Neutrophil (primary cell): ENCODE results near the gene BEND4.
A peak's percentile ranks its signal among the peaks of the same experiment; 100 is the strongest.
"Not testable (repeated sequence)": the region's sequence is repeated elsewhere in the genome, so short reads cannot be mapped to it uniquely, and the experiment has no call there.

ENCODE experiments used
- H3K27ac ChIP-seq: fragments of 200-600 bp; sonication (generic); 2 replicates; pipeline ENCODE4 v1.5.1; 2016; ENCODE audit warnings: mild to moderate bottlenecking, moderate library complexity
- H3K27me3 ChIP-seq: fragments of 200-600 bp; sonication (generic); 2 replicates; pipeline ENCODE4 v1.6.0; 2016; ENCODE audit warnings: mild to moderate bottlenecking
- H3K36me3 ChIP-seq: fragments of 200-600 bp; sonication (generic); 2 replicates; pipeline ENCODE4 v1.5.1; 2017
- H3K4me1 ChIP-seq, 2 experiments: fragments of 200-600 bp in 1 of 2; sonication (generic) in 1 of 2; 1 replicate in 1 of 2; 2 replicates in 1 of 2; pipeline versions ENCODE4 v1.5.1 to v1.6.1; 2013 to 2016; ENCODE audit warnings: low read depth in 1 of 2, low read length in 1 of 2, mild to moderate bottlenecking in 1 of 2, moderate library complexity in 1 of 2; ENCODE audit not compliant: control insufficient read depth in 1 of 2, insufficient read depth in 1 of 2
- H3K4me3 ChIP-seq, 2 experiments: fragments of 200-600 bp in 1 of 2; sonication (generic) in 1 of 2; 1 replicate in 1 of 2; 2 replicates in 1 of 2; pipeline ENCODE4 v1.5.1; 2013 to 2016; ENCODE audit warnings: low read depth in 1 of 2, low read length in 1 of 2, mild to moderate bottlenecking in 1 of 2, moderate library complexity in 1 of 2
- H3K9me3 ChIP-seq: fragments of 200-600 bp; sonication (generic); 2 replicates; pipeline ENCODE4 v1.5.1; 2016
- TF ChIP-seq, protein P1 (sequence below): fragments of 200-600 bp; sonication (generic); IDR thresholded peaks from 2 replicates; pipeline ENCODE4 v1.5.1; 2016; ENCODE audit warnings: antibody characterized with exemption

Gene BEND4

DNA sequence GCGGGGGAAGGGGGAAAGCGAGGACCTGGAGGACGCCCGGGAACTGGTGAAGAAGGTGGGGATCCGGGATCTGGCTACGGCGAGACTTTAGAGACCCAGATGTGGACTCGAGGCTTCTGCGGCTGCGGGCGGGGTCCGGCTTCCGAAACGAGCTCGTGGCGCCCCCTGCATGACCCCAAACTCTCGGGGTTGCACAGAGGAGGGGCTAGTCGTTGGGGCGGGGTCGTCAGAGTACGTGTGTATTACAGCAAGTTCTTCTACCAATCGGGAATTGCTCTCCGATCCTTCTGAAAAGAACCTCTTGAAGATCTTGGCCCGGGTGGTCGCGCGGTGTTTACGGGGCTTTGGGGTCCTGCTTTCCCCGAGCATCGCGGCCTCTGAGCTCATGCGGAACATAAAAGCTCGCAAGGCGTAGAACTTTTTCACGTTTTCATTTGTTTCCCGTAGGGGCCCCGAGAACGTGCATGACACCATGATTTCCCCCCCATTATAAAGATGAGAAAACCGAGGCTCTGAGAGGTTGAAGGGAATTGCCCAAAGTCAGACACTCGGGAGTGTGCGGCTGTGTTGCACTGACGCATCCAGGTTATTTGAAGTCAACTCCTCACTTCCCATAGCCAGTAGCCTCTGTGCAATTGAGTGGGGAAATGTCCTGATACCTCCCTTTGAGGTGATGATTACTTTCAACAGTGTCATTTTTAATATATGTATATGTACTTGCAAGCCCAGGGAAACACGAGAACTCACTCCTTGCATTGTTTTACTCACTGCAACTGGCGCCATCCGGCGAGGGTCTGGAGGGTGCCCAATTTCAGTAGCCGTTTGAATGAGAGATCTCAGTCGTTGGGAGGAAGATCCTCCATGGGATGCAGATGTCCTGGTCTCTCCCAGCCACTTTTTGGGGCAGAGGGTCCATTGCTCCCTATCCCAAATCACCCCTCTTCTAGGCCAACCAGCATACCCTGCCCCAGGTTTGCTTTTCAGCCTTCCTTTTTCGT is at the start of gene BEND4:
Gene BEND4, minus strand, starts transcription at position 149 of the 998 bp plus-strand sequence. CDS start 512 bp downstream, outside the sequence.
- peaks cover 84% of the 10 kb centered on the region for H3K27me3 ChIP-seq
- peak within 1 kb of the TSS in 1 of 2 experiments; percentile 45 for H3K4me3 ChIP-seq
- no peak within 1 kb of the TSS for H3K27ac ChIP-seq
- H3K4me1 ChIP-seq, result peaks cover 3 to 21% of the 10 kb centered on the region in 2 experiments
- TF ChIP-seq, protein P1, sequence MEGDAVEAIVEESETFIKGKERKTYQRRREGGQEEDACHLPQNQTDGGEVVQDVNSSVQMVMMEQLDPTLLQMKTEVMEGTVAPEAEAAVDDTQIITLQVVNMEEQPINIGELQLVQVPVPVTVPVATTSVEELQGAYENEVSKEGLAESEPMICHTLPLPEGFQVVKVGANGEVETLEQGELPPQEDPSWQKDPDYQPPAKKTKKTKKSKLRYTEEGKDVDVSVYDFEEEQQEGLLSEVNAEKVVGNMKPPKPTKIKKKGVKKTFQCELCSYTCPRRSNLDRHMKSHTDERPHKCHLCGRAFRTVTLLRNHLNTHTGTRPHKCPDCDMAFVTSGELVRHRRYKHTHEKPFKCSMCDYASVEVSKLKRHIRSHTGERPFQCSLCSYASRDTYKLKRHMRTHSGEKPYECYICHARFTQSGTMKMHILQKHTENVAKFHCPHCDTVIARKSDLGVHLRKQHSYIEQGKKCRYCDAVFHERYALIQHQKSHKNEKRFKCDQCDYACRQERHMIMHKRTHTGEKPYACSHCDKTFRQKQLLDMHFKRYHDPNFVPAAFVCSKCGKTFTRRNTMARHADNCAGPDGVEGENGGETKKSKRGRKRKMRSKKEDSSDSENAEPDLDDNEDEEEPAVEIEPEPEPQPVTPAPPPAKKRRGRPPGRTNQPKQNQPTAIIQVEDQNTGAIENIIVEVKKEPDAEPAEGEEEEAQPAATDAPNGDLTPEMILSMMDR, result no peak
- H3K36me3 ChIP-seq, result no peaks in the 10 kb centered on the region
- no peaks in the 10 kb centered on the region for H3K9me3 ChIP-seq

DNA sequence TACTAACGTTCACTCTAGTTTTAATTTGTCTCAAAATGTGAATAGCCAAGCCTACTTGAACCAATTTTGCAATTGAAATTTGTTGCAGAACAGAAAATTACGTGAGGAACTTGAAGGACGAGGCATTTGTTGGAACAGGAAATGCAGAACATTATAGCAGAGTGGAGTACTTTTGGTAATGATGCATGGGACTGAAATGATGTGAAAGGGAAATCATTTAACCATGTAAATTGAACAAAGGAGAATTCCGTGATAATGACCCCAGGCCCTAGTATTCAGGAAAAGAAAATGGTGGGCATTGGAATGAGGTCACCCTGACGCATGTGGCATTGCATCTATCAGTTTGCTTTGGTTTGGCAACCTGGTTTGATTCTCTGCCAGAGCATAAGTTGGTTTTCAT is 44.9 kb upstream of the BEND4 start:
- Histone ChIP-seq H3K36me3 (no peaks in the 10 kb centered on the region), H3K4me3 (no peak overlapping the region), H3K4me1 (no peaks in the 10 kb centered on the region), H3K27me3 (no peaks in the 10 kb centered on the region), H3K27ac (no peak overlapping the region), H3K9me3 (no peaks in the 10 kb centered on the region)
- TF ChIP-seq, protein P1, result no peak

DNA sequence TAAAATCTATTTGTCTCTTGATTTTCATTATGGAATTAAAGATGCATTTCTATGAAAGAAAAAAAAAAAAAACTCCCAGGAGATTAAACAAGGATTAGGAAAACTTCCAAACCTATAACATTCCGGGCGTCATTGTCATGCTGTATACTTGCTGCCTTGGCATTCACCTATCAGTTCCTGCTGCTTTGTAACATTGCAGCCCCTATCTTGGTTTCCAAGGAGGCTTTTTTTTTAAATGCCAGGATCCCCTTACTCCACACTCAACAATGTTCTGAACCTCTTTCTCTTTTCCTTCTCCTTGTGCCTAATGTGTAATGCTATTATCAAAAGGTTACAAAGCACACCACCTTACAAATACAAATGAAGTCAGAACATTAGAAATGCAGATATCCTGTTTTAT is 20.5 kb upstream of the BEND4 start:
- Histone ChIP-seq H3K4me1 (no peaks in the 10 kb centered on the region), H3K36me3 (no peaks in the 10 kb centered on the region), H3K27ac (no peak overlapping the region), H3K4me3 (no peak overlapping the region), H3K27me3 (no peaks in the 10 kb centered on the region), H3K9me3 (no peaks in the 10 kb centered on the region)
- TF ChIP-seq, protein P1, result no peak

DNA sequence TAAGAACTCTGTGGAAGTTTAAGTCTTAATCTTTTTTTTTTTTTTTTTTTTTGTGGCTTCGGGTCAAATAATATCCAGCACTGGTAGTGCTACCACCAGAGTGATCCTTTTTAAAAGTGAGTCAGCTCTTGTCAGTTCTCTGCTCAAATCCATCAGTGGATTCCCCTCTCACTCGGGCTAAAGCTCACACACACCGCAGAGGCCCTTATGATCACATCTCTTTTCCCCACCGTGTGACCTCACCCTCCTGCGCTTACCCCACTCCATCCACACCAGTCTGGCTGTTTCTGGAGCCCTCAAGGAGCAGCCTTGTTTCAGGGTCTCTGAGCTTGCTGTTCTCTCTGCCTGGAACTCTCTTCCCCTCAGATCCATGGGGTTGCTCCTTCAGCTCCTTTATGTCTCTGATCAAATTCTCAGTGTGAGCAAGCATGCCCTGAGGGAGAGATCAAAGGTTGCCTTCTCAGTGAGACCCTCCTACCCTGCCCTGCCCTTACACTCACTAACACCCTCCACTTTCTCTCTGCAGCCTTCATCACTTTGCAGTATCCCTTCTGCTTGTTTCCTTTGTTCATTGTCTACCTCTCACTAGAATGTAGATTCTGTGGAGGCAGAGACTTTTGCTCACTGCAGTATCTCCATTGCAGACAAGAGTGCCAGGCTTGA is 19.8 kb upstream of the BEND4 start:
- TF ChIP-seq, protein P1, result no peak
- Histone ChIP-seq H3K27ac (no peak overlapping the region), H3K4me1 (no peaks in the 10 kb centered on the region), H3K4me3 (no peak overlapping the region), H3K36me3 (no peaks in the 10 kb centered on the region), H3K9me3 (no peaks in the 10 kb centered on the region), H3K27me3 (no peaks in the 10 kb centered on the region)

DNA sequence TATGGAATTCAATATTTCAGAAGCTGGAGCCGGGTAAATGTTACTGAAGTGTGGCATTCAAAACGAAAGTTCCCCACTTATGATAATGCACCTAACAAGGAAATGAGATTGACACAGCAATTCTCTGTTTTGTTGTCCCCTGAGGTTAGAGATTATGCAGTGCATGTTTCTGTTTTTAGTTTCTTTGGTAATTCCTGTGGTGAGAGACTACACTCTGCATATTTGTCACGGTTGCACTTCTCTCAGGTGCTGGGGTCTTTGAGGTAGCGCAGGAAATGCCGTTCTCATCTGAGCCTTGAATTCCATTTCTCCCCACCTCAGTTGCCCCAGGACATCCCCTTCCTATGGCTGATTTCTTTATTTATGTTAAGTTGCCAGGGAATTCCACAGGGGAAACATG is 15.3 kb upstream of the BEND4 start:
- TF ChIP-seq, protein P1, result no peak
- no peaks in the 10 kb centered on the region for H3K4me1 ChIP-seq
- no peaks in the 10 kb centered on the region for H3K9me3 ChIP-seq
- H3K4me3 ChIP-seq, result no peak overlapping the region
- no peak overlapping the region for H3K27ac ChIP-seq
- no peaks in the 10 kb centered on the region for H3K36me3 ChIP-seq
- H3K27me3 ChIP-seq, result no peaks in the 10 kb centered on the region

DNA sequence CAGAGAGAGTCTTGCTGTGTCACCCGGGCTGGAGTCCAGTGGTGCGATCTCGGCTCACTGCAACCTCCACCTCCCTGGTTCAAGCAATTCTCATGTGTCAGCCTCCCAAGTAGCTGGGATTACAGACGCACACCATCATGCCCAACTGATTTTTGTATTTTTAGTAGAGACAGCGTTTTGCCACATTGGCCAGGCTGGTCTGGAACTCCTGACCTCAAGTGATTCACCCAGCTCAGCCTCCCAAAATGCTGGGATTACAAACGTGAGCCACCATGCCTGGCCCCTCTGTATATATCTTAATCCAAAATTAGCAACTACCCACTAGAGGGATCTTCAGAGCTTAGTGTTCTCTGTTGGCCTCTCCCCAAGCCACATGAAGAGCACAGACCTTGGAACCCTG is 13.7 kb upstream of the BEND4 start:
- H3K4me3 ChIP-seq, H3K4me1 ChIP-seq, H3K36me3 ChIP-seq, H3K9me3 ChIP-seq, H3K27ac ChIP-seq, H3K27me3 ChIP-seq: not testable (repeated sequence)
